HEK293 (cell line): Measurements from ENCODE around the gene FLNA.

Experiments used
- CTCF ChIA-PET: fragments of 350-600 bp; formaldehyde crosslinking; extraction: SDS; loops from one replicate; lab custom pipeline; 2021; ENCODE audit warnings: antibody characterized with exemption; lab: Yijun Ruan, JAX
- POLR2A ChIA-PET: fragments of 300-600 bp; formaldehyde crosslinking; extraction: SDS; loops from one replicate; lab custom pipeline; 2020; ENCODE audit warnings: antibody characterized with exemption, inconsistent platforms; lab: Yijun Ruan, JAX
- H3K27ac ChIP-seq: fragments of 200-500 bp; sonication (Bioruptor generic); 2 replicates; pipeline ENCODE4 v1.5.1; 2014; ENCODE audit warnings: low read depth, low read length, control low read depth, inconsistent platforms; ENCODE audit errors: extremely low read depth
- H3K36me3 ChIP-seq, 2 experiments: fragments of 200-500 bp in 1 of 2; sonication (Bioruptor generic) in 1 of 2; 1 replicate in 1 of 2; 2 replicates in 1 of 2; pipeline ENCODE4 v1.5.1; 2014 to 2017; ENCODE audit warnings: inconsistent platforms in 2 of 2, low read length in 2 of 2; ENCODE audit not compliant: control insufficient read depth in 2 of 2, insufficient read depth in 1 of 2
- H3K4me1 ChIP-seq: fragments of 200-500 bp; sonication (Bioruptor generic); 2 replicates; pipeline ENCODE4 v1.5.1; 2014; ENCODE audit warnings: mild to moderate bottlenecking, low read length, inconsistent platforms; ENCODE audit not compliant: control insufficient read depth, insufficient read depth
- H3K4me3 ChIP-seq: 2 replicates; pipeline ENCODE4 v1.5.1; 2011; ENCODE audit warnings: low read depth, mild to moderate bottlenecking, control low read depth, low read length, moderate library complexity
- H3K9me3 ChIP-seq: fragments of 200-500 bp; sonication (Bioruptor generic); 2 replicates; pipeline ENCODE4 v1.5.1; 2014; ENCODE audit warnings: low read depth, low read length, inconsistent platforms; ENCODE audit not compliant: control insufficient read depth, insufficient read depth
- EGR2 ChIP-seq: fragments of 450-650 bp; formaldehyde crosslinking; IDR thresholded peaks from 2 replicates; pipeline ENCODE4 v1.5.1; 2016; ENCODE audit warnings: low read depth, missing biosample characterization, missing genetic modification characterization
- HOXD13 ChIP-seq: sonication (generic); formaldehyde crosslinking; IDR thresholded peaks from 2 replicates; pipeline ENCODE4 v1.8.0; 2022; ENCODE audit warnings: missing genetic modification reagents, borderline replicate concordance
- KLF7 ChIP-seq: fragments of 450-650 bp; formaldehyde crosslinking; IDR thresholded peaks from 2 replicates; pipeline ENCODE4 v1.5.1; 2016; ENCODE audit warnings: missing biosample characterization, missing genetic modification characterization, borderline replicate concordance
- KLF9 ChIP-seq: fragments of 450-650 bp; formaldehyde crosslinking; IDR thresholded peaks from 2 replicates; pipeline ENCODE4 v1.5.1; 2016; ENCODE audit warnings: missing biosample characterization, missing genetic modification characterization, low read depth
- PRDM2 ChIP-seq: fragments of 450-650 bp; formaldehyde crosslinking; IDR thresholded peaks from 2 replicates; pipeline ENCODE4 v1.5.1; 2016; ENCODE audit warnings: missing biosample characterization, missing genetic modification characterization, borderline replicate concordance
- ZBTB26 ChIP-seq: fragments of 450-650 bp; formaldehyde crosslinking; optimal IDR thresholded peaks from 2 replicates; pipeline ENCODE3; 2016; ENCODE audit warnings: missing biosample characterization, mild to moderate bottlenecking, missing genetic modification characterization
- ZEB2 ChIP-seq: fragments of 450-650 bp; formaldehyde crosslinking; IDR thresholded peaks from 2 replicates; pipeline ENCODE4 v1.5.1; 2016; ENCODE audit warnings: missing biosample characterization, missing genetic modification characterization
- ZFP37 ChIP-seq: fragments of 450-650 bp; formaldehyde crosslinking; IDR thresholded peaks from 2 replicates; pipeline ENCODE4 v1.5.1; 2016; ENCODE audit warnings: missing biosample characterization, missing genetic modification characterization
- ZNF10 ChIP-seq: fragments of 450-650 bp; formaldehyde crosslinking; IDR thresholded peaks from 2 replicates; pipeline ENCODE4 v1.5.1; 2017; ENCODE audit warnings: missing biosample characterization, missing genetic modification characterization
- ZNF221 ChIP-seq: fragments of 450-650 bp; formaldehyde crosslinking; IDR thresholded peaks from 2 replicates; pipeline ENCODE4 v1.5.1; 2017; ENCODE audit warnings: missing biosample characterization, missing genetic modification characterization, borderline replicate concordance
- ZNF433 ChIP-seq: fragments of 450-650 bp; formaldehyde crosslinking; IDR thresholded peaks from 2 replicates; pipeline ENCODE4 v1.5.1; 2016; ENCODE audit warnings: missing biosample characterization, missing genetic modification characterization, low read depth
- ZNF449 ChIP-seq: fragments of 450-650 bp; formaldehyde crosslinking; IDR thresholded peaks from 2 replicates; pipeline ENCODE4 v1.5.1; 2017; ENCODE audit warnings: missing biosample characterization, mild to moderate bottlenecking, missing genetic modification characterization, moderate library complexity
- ZNF621 ChIP-seq: fragments of 450-650 bp; formaldehyde crosslinking; IDR thresholded peaks from 2 replicates; pipeline ENCODE4 v1.5.1; 2017; ENCODE audit warnings: missing biosample characterization, missing genetic modification characterization
- ZNF639 ChIP-seq: fragments of 450-650 bp; formaldehyde crosslinking; IDR thresholded peaks from 2 replicates; pipeline ENCODE4 v1.5.1; 2016; ENCODE audit warnings: missing biosample characterization, missing genetic modification characterization
- ZNF670 ChIP-seq: fragments of 450-650 bp; formaldehyde crosslinking; IDR thresholded peaks from 2 replicates; pipeline ENCODE4 v1.5.1; 2016; ENCODE audit warnings: missing biosample characterization, missing genetic modification characterization, low read depth
- ZNF701 ChIP-seq: fragments of 450-650 bp; formaldehyde crosslinking; IDR thresholded peaks from 2 replicates; pipeline ENCODE4 v1.5.1; 2016; ENCODE audit warnings: missing biosample characterization, missing genetic modification characterization
- ZNF704 ChIP-seq: fragments of 450-650 bp; formaldehyde crosslinking; IDR thresholded peaks from 2 replicates; pipeline ENCODE4 v1.5.1; 2016; ENCODE audit warnings: missing biosample characterization, missing genetic modification characterization
- ZNF791 ChIP-seq: fragments of 450-650 bp; formaldehyde crosslinking; IDR thresholded peaks from 2 replicates; pipeline ENCODE4 v1.5.1; 2016; ENCODE audit warnings: missing biosample characterization, missing genetic modification characterization
- TF ChIP-seq, protein P1 (sequence below): fragments of 450-650 bp; formaldehyde crosslinking; IDR thresholded peaks from 2 replicates; pipeline ENCODE4 v1.5.1; 2016; ENCODE audit warnings: missing biosample characterization, missing genetic modification characterization

Gene FLNA

GRCh38 chrX:154371789-154372300 lies 2.6 kb downstream of the FLNA start (continued):
- TF ChIP-seq PRDM2 (tag by site-specific recombination) = 0 out of 2 replicates have a peak, but pooled peaks have one; percentile 59
- no peak for TF ChIP-seq ZNF701 (tag by site-specific recombination)
- no peak; the same call in 1 of the 2 replicates for TF ChIP-seq ZNF449
- TF ChIP-seq EGR2 = peak; percentile 87
- TF ChIP-seq ZBTB26 (tag by site-specific recombination) = peak; percentile 5
- no peak for TF ChIP-seq KLF9

DNA sequence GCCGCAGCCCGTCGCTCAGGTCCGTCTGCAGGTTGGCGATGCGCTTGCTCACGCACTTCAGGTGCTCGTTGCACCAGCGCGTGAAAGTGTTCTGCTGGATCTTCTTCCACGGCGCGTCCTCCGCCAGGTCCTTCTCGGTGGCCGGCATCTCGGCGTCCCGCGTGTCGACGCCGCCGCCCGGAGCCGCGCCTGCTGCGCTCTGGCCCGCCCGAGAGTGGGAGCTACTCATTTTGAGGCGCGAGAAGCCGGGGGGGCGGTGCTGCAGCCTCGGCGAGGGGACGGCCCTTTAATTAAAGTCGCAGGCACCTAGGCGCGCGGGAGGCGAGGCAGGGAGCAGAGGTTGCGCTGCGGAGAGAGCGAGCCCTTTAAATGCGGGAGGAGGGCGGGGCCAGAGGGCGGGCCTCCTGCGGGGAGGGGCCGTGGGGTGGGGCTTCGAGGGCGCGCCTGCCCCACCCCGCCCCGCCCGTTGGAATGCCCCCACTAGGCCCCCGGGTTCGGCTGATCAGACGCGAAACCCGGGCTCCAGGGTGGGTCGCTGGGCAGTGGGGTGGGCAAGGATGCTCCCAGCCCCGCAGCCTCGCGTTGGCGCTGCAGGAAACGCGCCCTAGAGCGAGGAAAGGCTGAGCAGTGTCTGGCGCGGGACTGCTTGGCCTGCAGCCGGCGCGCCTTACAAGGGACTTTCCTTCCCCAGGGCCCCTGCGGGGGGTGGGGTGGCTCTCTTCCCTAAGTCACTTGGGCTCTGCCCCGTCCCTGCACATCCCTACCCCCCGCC lies 3.2 kb downstream of the FLNA start:
- H3K4me3 ChIP-seq = peak overlapping the region; percentile 68
- CTCF ChIA-PET = no interaction called here
- H3K36me3 ChIP-seq = peaks cover 0 to 36% of the 10 kb centered on the region in 2 experiments; a peak in 1 of 3 replicates
- H3K27ac ChIP-seq = peak overlapping the region; percentile 93
- H3K4me1 ChIP-seq = peaks cover 16% of the 10 kb centered on the region
- H3K9me3 ChIP-seq = no peaks in the 10 kb centered on the region
- POLR2A ChIA-PET = interaction anchor here (0.6 to 4.3 kb wide), 33 partner anchors 9 to 577 kb away, joined by 3 to 48 read pairs (median 5); partner anchors contain the start of genes ATP6AP1, DNASE1L1, EMD and FAM3A
- TF ChIP-seq ZFP37 (tag by site-specific recombination) (peak; percentile 57; the same call in 1 of the 2 replicates), HOXD13 (CRISPR knock-in tag) (no peak), ZNF621 (tag by site-specific recombination) (no peak), ZNF221 (tag by site-specific recombination) (no peak), ZEB2 (tag by site-specific recombination) (peak; percentile 78; the same call in 1 of the 2 replicates), ZNF670 (tag by site-specific recombination) (no peak), ZNF10 (tag by site-specific recombination) (peak; percentile 94), KLF7 (tag by site-specific recombination) (peak; percentile 65; the same call in 1 of the 2 replicates), ZNF433 (no peak), ZNF791 (tag by site-specific recombination) (no peak), ZNF704 (tag by site-specific recombination) (no peak), ZNF639 (peak; percentile 66; the same call in 1 of the 2 replicates)
- TF ChIP-seq, protein P1, sequence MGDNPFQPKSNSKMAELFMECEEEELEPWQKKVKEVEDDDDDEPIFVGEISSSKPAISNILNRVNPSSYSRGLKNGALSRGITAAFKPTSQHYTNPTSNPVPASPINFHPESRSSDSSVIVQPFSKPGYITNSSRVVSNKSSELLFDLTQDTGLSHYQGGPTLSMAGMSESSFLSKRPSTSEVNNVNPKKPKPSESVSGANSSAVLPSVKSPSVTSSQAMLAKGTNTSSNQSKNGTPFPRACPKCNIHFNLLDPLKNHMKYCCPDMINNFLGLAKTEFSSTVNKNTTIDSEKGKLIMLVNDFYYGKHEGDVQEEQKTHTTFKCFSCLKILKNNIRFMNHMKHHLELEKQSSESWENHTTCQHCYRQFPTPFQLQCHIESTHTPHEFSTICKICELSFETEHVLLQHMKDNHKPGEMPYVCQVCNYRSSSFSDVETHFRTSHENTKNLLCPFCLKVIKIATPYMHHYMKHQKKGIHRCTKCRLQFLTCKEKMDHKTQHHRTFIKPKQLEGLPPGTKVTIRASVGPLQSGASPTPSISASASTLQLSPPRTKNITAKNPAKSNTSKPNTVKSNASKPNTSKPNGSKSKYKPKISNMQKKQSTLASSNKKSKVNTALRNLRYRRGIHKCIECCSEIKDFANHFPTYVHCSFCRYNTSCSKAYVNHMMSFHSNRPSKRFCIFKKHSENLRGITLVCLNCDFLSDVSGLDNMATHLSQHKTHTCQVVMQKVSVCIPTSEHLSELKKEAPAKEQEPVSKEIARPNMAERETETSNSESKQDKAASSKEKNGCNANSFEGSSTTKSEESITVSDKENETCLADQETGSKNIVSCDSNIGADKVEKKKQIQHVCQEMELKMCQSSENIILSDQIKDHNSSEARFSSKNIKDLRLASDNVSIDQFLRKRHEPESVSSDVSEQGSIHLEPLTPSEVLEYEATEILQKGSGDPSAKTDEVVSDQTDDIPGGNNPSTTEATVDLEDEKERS (tag by site-specific recombination) = no peak
